Neuronal stem cell (in vitro differentiated cells): ENCODE measurements around the gene MPV17L2.

Experiments used
- DNase-seq: peaks from one replicate; pipeline ENCODE4 v3.0.0-alpha.2; 2013; ENCODE audit warnings: low spot score
- H2AFZ ChIP-seq: one replicate; pipeline ENCODE4 v1.6.1; 2013; ENCODE audit warnings: mild to moderate bottlenecking, low read length, inconsistent platforms
- H2AK5ac ChIP-seq: 2 replicates; pipeline ENCODE4 v1.6.1; 2013; ENCODE audit warnings: low read depth, mild to moderate bottlenecking, inconsistent platforms, low read length, moderate library complexity, mixed read lengths
- H2BK120ac ChIP-seq: 2 replicates; pipeline ENCODE4 v1.6.1; 2013; ENCODE audit warnings: low read depth, mild to moderate bottlenecking, inconsistent platforms, low read length, moderate library complexity, mixed read lengths
- H2BK12ac ChIP-seq: one replicate; pipeline ENCODE4 v1.6.1; 2013; ENCODE audit warnings: low read length, inconsistent platforms
- H2BK15ac ChIP-seq: 2 replicates; pipeline ENCODE4 v1.6.1; 2013; ENCODE audit warnings: mild to moderate bottlenecking, low read length, inconsistent platforms, mixed read lengths
- H2BK5ac ChIP-seq: one replicate; pipeline ENCODE4 v1.6.1; 2013; ENCODE audit warnings: inconsistent platforms, mild to moderate bottlenecking, low read length, moderate library complexity
- H3K14ac ChIP-seq: one replicate; pipeline ENCODE4 v1.6.1; 2013; ENCODE audit warnings: low read length, inconsistent platforms
- H3K18ac ChIP-seq: 2 replicates; pipeline ENCODE4 v1.6.1; 2013; ENCODE audit warnings: low read length, inconsistent platforms
- H3K23ac ChIP-seq: 2 replicates; pipeline ENCODE4 v1.6.1; 2013; ENCODE audit warnings: low read depth, mild to moderate bottlenecking, mixed read lengths, low read length, inconsistent platforms; ENCODE audit not compliant: poor library complexity
- H3K27ac ChIP-seq: replicated peaks from 3 replicates; pipeline ENCODE4 v1.5.1; 2013; ENCODE audit warnings: low read length, inconsistent platforms
- H3K27me3 ChIP-seq, 3 experiments: 2 replicates each; pipeline ENCODE4 v1.6.1; 2013; ENCODE audit warnings: low read length in 3 of 3, mild to moderate bottlenecking in 2 of 3, inconsistent platforms in 1 of 3, low read depth in 1 of 3, mixed read lengths in 1 of 3, moderate library complexity in 1 of 3; ENCODE audit not compliant: control insufficient read depth in 3 of 3, insufficient read depth in 3 of 3
- H3K36me3 ChIP-seq, 2 donors: replicated peaks in 1 of 2; 2 replicates each; pipeline ENCODE4 v1.6.1; 2013; ENCODE audit warnings: low read length in 2 of 2; ENCODE audit not compliant: control insufficient read depth in 2 of 2, insufficient read depth in 2 of 2
- H3K4ac ChIP-seq: 2 replicates; pipeline ENCODE4 v1.6.1; 2013; ENCODE audit warnings: inconsistent platforms, mild to moderate bottlenecking, low read length, moderate library complexity
- H3K4me1 ChIP-seq, 2 donors: 1 replicate in 1 of 2; 2 replicates in 1 of 2; pipeline ENCODE4 v1.6.1; 2013; ENCODE audit warnings: low read length in 2 of 2, low read depth in 1 of 2; ENCODE audit not compliant: control insufficient read depth in 2 of 2, insufficient read depth in 1 of 2
- H3K4me2 ChIP-seq: one replicate; pipeline ENCODE4 v1.6.1; 2013; ENCODE audit warnings: mild to moderate bottlenecking, low read length, inconsistent platforms; ENCODE audit not compliant: insufficient read depth, poor library complexity, severe bottlenecking
- H3K4me3 ChIP-seq, 2 donors: 2 replicates each; pipeline ENCODE4 v1.5.1; 2013; ENCODE audit warnings: low read length in 2 of 2, mild to moderate bottlenecking in 2 of 2, inconsistent platforms in 1 of 2, moderate library complexity in 1 of 2
- H3K79me1 ChIP-seq: one replicate; pipeline ENCODE4 v1.6.1; 2013; ENCODE audit warnings: low read depth, mild to moderate bottlenecking, inconsistent platforms, low read length, moderate library complexity
- H3K9ac ChIP-seq: one replicate; pipeline ENCODE4 v1.6.1; 2013; ENCODE audit warnings: mild to moderate bottlenecking, low read depth, low read length, inconsistent platforms; ENCODE audit not compliant: poor library complexity
- H3K9me3 ChIP-seq, 2 donors: replicated peaks in 1 of 2; 2 replicates each; pipeline versions ENCODE3 to v1.6.1; 2013; ENCODE audit warnings: low read length in 2 of 2, mild to moderate bottlenecking in 2 of 2, inconsistent platforms in 1 of 2, low read depth in 1 of 2, mixed read lengths in 1 of 2, moderate library complexity in 1 of 2; ENCODE audit not compliant: control insufficient read depth in 2 of 2, insufficient read depth in 1 of 2
- H4K8ac ChIP-seq: one replicate; pipeline ENCODE4 v1.6.1; 2013; ENCODE audit warnings: low read depth, mild to moderate bottlenecking, inconsistent platforms, low read length, moderate library complexity
- H4K91ac ChIP-seq: one replicate; pipeline ENCODE4 v1.6.1; 2013; ENCODE audit warnings: low read length, low read depth, mild to moderate bottlenecking, inconsistent platforms; ENCODE audit not compliant: poor library complexity
- WGBS, 2 donors: extraction: QIAGEN DNeasy Blood & Tissue Kit; methylation state at CpG; one replicate each; pipeline ENCODE4 v1.1.7; 2013; ENCODE audit warnings: missing lambda C conversion rate in 2 of 2, mixed read lengths in 1 of 2; ENCODE audit not compliant: insufficient read length in 2 of 2, insufficient replicate concordance in 1 of 2; ENCODE audit errors: extremely low coverage in 2 of 2; 5-methylcytosine and 5-hydroxymethylcytosine counted together

The MPV17L2 gene

GRCh38 chr19:18170714-18171255 is 22.2 kb upstream of the MPV17L2 start:
- Histone ChIP-seq H3K4ac (no peak overlapping the region), H2BK15ac (no peak overlapping the region), H3K27ac (no peak overlapping the region), H3K9me3 (no peaks in the 10 kb centered on the region), H3K79me1 (peaks cover 4% of the 10 kb centered on the region), H4K8ac (no peak overlapping the region), H3K18ac (no peak overlapping the region), H3K4me3 (no peak overlapping the region), H3K36me3 (peaks cover 24 to 46% of the 10 kb centered on the region in 2 donors), H2AK5ac (no peak overlapping the region), H3K9ac (no peak overlapping the region), H2BK120ac (no peak overlapping the region), H3K4me1 (peaks cover 3 to 8% of the 10 kb centered on the region in 2 donors), H3K27me3 (peaks cover 3 to 23% (median 20%) of the 10 kb centered on the region in 3 experiments), H3K23ac (no peak overlapping the region), H2AFZ (no peak overlapping the region), H2BK5ac (no peak overlapping the region), H3K4me2 (no peak overlapping the region), H2BK12ac (no peak overlapping the region), H3K14ac (no peak overlapping the region), H4K91ac (no peak overlapping the region)
- no CpG with 5 or more reads among the region's 16 CpGs for WGBS, 2 donors
- DNase-seq: no peak

DNA sequence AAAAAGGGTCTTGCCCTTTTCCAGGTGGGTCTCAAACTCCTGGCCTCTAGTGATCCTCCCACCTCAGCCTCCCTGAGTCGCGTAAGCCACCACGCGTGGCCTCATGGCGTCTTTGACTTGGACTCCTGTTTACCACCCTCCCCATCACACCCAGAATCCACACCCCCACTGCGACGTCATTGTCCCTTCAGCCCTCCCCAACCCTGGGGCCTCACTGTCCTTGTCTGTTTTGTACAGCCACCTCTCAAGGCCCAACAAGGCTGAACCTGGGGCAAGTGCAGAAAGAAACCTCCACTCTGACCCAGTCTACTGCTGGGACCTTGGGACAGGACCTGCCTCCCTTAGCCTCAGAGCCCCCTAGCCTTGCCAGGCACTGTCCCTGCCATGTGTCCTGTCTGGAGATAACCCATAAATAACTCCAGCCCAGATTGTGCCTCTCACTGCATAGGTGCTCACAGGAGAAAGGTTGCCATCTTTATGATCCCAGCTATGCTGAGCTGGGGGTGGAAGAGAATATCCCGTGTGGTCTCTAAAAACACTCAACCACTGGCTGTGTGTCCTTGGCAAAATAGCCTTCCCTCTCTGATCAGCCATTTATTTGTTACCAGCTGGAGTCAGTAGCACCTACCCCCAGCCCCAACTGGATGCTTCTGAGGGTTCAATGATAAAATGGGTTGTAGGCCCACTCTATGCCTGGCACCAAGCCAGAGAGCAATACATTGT is 21.3 kb upstream of the MPV17L2 start:
- Histone ChIP-seq H3K9ac (no peak overlapping the region), H2BK5ac (no peak overlapping the region), H3K4me3 (no peak overlapping the region), H3K27me3 (peaks cover 3 to 23% (median 20%) of the 10 kb centered on the region in 3 experiments), H3K4ac (no peak overlapping the region), H2AK5ac (no peak overlapping the region), H3K18ac (no peak overlapping the region), H2BK15ac (no peak overlapping the region), H4K91ac (peak overlapping the region; percentile 59), H2AFZ (no peak overlapping the region), H3K4me2 (no peak overlapping the region), H3K23ac (no peak overlapping the region), H3K4me1 (peaks cover 3 to 8% of the 10 kb centered on the region in 2 donors), H4K8ac (peak overlapping the region; percentile 50), H3K9me3 (no peaks in the 10 kb centered on the region), H3K79me1 (peaks cover 4% of the 10 kb centered on the region), H2BK12ac (no peak overlapping the region), H3K36me3 (peaks cover 20 to 36% of the 10 kb centered on the region in 2 donors), H2BK120ac (no peak overlapping the region), H3K14ac (no peak overlapping the region), H3K27ac (no peak overlapping the region)
- WGBS, 2 donors: no CpG with 5 or more reads among the region's 8 CpGs
- no peak for DNase-seq

GRCh38 chr19:18172331-18173053 is 20.5 kb upstream of the MPV17L2 start:
- Histone ChIP-seq H3K27me3 (peaks cover 3 to 25% (median 23%) of the 10 kb centered on the region in 3 experiments), H3K23ac (peak overlapping the region; percentile 55), H3K36me3 (peaks cover 16 to 29% of the 10 kb centered on the region in 2 donors), H4K8ac (no peak overlapping the region), H2AK5ac (peak overlapping the region; percentile 52), H2AFZ (no peak overlapping the region), H2BK15ac (peak overlapping the region; percentile 72), H3K9ac (peak overlapping the region; percentile 30), H2BK12ac (no peak overlapping the region), H4K91ac (no peak overlapping the region), H3K18ac (peak overlapping the region; percentile 94), H3K4ac (no peak overlapping the region), H3K27ac (no peak overlapping the region), H3K4me3 (no peak overlapping the region), H2BK120ac (no peak overlapping the region), H3K79me1 (peaks cover 4% of the 10 kb centered on the region), H3K14ac (no peak overlapping the region), H3K4me1 (peaks cover 3 to 8% of the 10 kb centered on the region in 2 donors), H3K9me3 (no peaks in the 10 kb centered on the region), H3K4me2 (no peak overlapping the region), H2BK5ac (peak overlapping the region; percentile 66)
- no peak for DNase-seq
- no CpG with 5 or more reads among the region's 7 CpGs for WGBS, 2 donors
